K562 (cell line): Measurements from ENCODE around the gene TSR3. TPM values are rescaled to one million over a fixed set of nuclear protein-coding genes. Genes with fewer than 3 reads are reported as not detected.

ENCODE experiments used
- HNRNPLL ChIP-seq: fragments of 200-400 bp; formaldehyde crosslinking; IDR thresholded peaks from 2 replicates; pipeline ENCODE4 v1.6.1; 2017; ENCODE audit warnings: low read length, low read depth, mild to moderate bottlenecking; ENCODE audit not compliant: poor library complexity, severe bottlenecking
- JUN ChIP-seq, 2 experiments: sonication (generic) in 1 of 2; formaldehyde crosslinking in 1 of 2; IDR thresholded peaks; 2 replicates each; pipeline versions ENCODE4 v1.6.1 to v1.8.0; 2012 to 2022; ENCODE audit warnings: borderline replicate concordance in 2 of 2, mild to moderate bottlenecking in 2 of 2, improper control_type of control experiment in 1 of 2, low read depth in 1 of 2, low read length in 1 of 2, missing genetic modification reagents in 1 of 2
- MCM2 ChIP-seq: fragments of 450-650 bp; IDR thresholded peaks from 2 replicates; pipeline ENCODE4 v1.6.1; 2017; ENCODE audit warnings: low read depth, mild to moderate bottlenecking
- NFYB ChIP-seq: IDR thresholded peaks from 2 replicates; pipeline ENCODE4 v1.6.1; 2011; ENCODE audit warnings: mild to moderate bottlenecking, moderate library complexity; ENCODE audit not compliant: insufficient read length; ENCODE audit errors: extremely low read depth
- NR2C1 ChIP-seq, 2 experiments: fragments of 450-650 bp; IDR thresholded peaks; 2 replicates each; pipeline ENCODE4 v1.6.1; 2017; ENCODE audit warnings: mild to moderate bottlenecking in 2 of 2, antibody characterized with exemption in 1 of 2, inconsistent platforms in 1 of 2, missing compliant biosample characterization in 1 of 2, missing genetic modification characterization in 1 of 2
- RB1 ChIP-seq: fragments of 450-650 bp; IDR thresholded peaks from 2 replicates; pipeline ENCODE4 v1.6.1; 2017; ENCODE audit warnings: low read depth, mild to moderate bottlenecking
- YY1 ChIP-seq, 3 experiments: IDR thresholded peaks; 2 replicates each; pipeline ENCODE4 v1.6.1; 2011; ENCODE audit warnings: low read length in 2 of 3, mild to moderate bottlenecking in 2 of 3, moderate library complexity in 2 of 3, borderline replicate concordance in 1 of 3, control low read depth in 1 of 3, low read depth in 1 of 3; ENCODE audit not compliant: insufficient read depth in 3 of 3, insufficient replicate concordance in 2 of 3, control insufficient read depth in 1 of 3, insufficient read length in 1 of 3; ENCODE audit errors: extremely low read depth in 1 of 3
- polyA plus RNA-seq, 8 experiments: library from polyadenylated mRNA; depleted of rRNA in 4 of 8; stranded (reverse) in 5 of 8; unstranded in 3 of 8; fragments of >200 nt; fragmentation: Nextera tagmentation in 2 of 8; fragmentation: Illumina TruSeq in 1 of 8; extraction: Ambion mirVana in 2 of 8; extraction: Trizol in 1 of 8; gene quantifications; 2 replicates each; pipeline versions ENCODE4 v1.2.1 to v1.2.3, GENCODE V29; 2011 to 2014; ENCODE audit warnings: inconsistent platforms in 1 of 8, missing spikeins in 1 of 8
- total RNA-seq, 7 experiments: library from RNA; depleted of rRNA in 6 of 7; stranded (reverse); fragments of >200 nt in 6 of 7; fragmentation: Illumina TruSeq in 2 of 7; extraction: Trizol in 2 of 7; gene quantifications; 2 replicates each; pipeline versions ENCODE4 v1.2.1 to v1.2.3, GENCODE V29; 2011 to 2021; ENCODE audit warnings: low replicate concordance in 1 of 7
- TF ChIP-seq, protein P1 (sequence below), 2 experiments: fragments of 450-650 bp; conservative IDR thresholded peaks; 2 replicates each; pipeline ENCODE4 v1.6.1; 2017; ENCODE audit warnings: mild to moderate bottlenecking in 2 of 2, moderate library complexity in 2 of 2

TSR3 gene
- total and polyA plus RNA-seq, 9 of the 15 experiments (the other 6 are each of a cell fraction or from before 2014, with no cell fraction given), result 1.5 to 74.8 (median 16.5) TPM

DNA sequence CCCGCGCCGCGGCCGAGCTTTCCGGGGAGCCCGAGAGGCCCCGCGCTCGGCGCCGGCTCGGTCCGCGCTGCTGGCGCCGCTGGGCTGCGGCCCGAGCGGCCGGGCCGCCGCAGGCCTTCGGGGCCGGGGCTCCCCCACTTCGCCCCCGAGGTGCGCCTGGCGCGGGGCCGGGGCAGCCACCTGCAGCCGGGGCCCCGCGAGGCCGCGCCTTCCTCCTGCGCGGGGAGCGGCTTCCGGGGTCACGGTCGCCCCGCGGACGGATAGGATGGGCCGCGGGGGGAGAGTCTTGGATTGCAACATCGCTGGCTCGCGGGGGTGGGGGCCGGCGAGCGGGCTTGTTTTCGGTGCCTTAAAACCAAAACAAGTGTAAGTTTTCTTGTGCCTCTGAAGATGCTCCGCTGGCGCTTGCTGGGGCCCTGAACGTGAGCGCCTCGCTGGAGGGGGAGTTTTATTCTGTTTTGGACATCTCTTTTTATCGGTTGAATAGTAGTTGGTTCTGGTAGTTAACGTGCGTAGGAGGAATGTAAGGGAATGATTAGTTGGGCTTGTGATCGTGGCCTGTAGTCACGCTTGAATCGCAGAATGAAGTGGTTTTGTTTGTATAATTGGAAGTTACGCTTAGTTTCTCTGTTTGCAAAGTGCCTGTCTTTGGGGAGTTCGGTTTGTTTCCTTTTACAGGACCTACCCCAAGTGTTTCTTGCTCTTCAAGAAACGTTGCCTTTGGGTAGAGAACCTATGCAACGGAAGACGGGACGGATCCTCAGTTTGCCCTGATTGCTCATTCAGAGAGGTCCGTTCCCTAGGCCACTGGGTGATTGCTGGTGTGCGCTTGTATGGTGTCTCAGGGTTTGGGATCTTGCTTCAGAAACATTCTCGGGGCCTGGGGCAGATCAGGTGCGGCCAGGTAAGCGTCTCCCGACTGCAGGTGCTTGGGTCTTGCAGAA, 41.5 kb downstream of the TSR3 start (continued):
- TF ChIP-seq, protein P1, sequence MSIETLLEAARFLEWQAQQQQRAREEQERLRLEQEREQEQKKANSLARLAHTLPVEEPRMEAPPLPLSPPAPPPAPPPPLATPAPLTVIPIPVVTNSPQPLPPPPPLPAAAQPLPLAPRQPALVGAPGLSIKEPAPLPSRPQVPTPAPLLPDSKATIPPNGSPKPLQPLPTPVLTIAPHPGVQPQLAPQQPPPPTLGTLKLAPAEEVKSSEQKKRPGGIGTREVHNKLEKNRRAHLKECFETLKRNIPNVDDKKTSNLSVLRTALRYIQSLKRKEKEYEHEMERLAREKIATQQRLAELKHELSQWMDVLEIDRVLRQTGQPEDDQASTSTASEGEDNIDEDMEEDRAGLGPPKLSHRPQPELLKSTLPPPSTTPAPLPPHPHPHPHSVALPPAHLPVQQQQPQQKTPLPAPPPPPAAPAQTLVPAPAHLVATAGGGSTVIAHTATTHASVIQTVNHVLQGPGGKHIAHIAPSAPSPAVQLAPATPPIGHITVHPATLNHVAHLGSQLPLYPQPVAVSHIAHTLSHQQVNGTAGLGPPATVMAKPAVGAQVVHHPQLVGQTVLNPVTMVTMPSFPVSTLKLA (conservative IDR thresholded peaks at IDR 0.05), result peak in 1 of 2 experiments; percentile 57; a peak in 2 of 4 replicates
- TF ChIP-seq HNRNPLL, result peak; percentile 23
- no peak for TF ChIP-seq NFYB
- peak; percentile 53 for TF ChIP-seq RB1
- TF ChIP-seq MCM2, result no peak
- no peak for TF ChIP-seq NR2C1 (IDR thresholded peaks at IDR 0.05)
- peak; percentile 43; the same call in 1 of the 2 replicates for TF ChIP-seq NR2C1 (tag; IDR thresholded peaks at IDR 0.05)
- no peak for TF ChIP-seq JUN (IDR thresholded peaks at IDR 0.05; ENCODE audit: borderline replicate concordance, low read depth, low read length)
- no peak for TF ChIP-seq JUN (CRISPR knock-in tag; IDR thresholded peaks at IDR 0.05; ENCODE audit: borderline replicate concordance)
- TF ChIP-seq YY1 (IDR thresholded peaks at IDR 0.05; ENCODE audit: borderline replicate concordance in 1 of 3, control insufficient read depth in 1 of 3, extremely low read depth in 1 of 3, insufficient read depth in 3 of 3, insufficient read length in 1 of 3, insufficient replicate concordance in 2 of 3, low read depth in 1 of 3, low read length in 2 of 3), result no peak
